ENCODE measurements around the gene SMAD7. TPM values are rescaled to one million over a fixed set of nuclear protein-coding genes. Genes with fewer than 3 reads are reported as not detected.

SMAD7 gene
- total and polyA plus RNA-seq, 10 of the 15 experiments (the other 5 are each of a cell fraction or from before 2014, with no cell fraction given), result 1.3 to 22.5 (median 8.0) TPM

DNA sequence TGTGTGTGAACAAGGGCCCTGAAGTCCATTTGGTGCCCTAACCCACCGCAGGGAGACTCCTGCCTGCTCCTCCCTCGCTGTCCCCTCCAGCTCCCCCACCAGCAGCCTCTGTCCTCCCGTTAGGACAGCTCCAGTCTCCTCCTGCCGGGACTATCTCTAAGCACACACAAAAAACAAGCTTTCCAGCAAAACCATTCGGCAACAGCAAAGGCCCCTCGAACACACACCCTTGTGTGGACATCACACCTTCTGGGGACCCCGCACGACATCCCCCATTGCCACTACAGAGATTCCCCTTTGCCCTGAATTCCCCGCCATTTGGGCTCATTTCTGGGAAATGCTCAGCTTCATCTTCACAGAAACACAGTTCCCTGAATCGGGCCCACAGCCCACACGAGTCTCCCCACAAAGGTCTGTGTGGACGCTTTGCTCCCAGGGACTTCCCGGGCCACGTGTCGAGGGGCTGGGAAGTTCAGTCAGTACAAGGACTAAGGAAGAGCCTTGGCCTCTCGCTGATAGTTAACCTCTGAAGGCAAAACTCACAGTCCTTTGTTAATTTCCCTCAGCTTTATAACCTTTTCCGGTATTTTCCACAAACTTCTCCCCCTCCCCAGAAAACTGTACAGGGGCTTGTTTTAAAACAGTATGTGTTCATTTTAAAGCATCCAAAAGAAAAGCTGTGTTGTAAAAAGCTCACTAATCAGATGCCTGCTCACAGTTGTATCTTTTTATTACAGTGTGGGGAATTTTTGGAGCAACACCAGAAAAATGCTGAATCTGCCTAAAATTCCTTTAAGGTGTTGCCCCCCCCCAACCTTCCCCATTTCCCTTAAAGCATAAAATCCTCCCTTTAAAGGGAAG is 25.9 kb downstream of the SMAD7 start:
- no peak for DNase-seq (ENCODE audit: low read depth, low spot score)
- Histone ChIP-seq H3K4me3 (peak overlapping the region; percentile 51; the same call in 1 of the 2 replicates), H3K27me3 (replicated peaks in 1 of 2; ENCODE audit: control insufficient read depth in 2 of 2, insufficient read depth in 2 of 2, low read length in 1 of 2) (no peaks in the 10 kb centered on the region), H3K9me3 (replicated peaks; ENCODE audit: control insufficient read depth, insufficient read depth, low read length) (no peaks in the 10 kb centered on the region), H2AFZ (ENCODE audit: control insufficient read depth, low read depth, low read length) (peak overlapping the region; percentile 1; the same call in 1 of the 2 replicates), H3K79me2 (ENCODE audit: control insufficient read depth, insufficient read depth, low read length) (peaks cover 79% of the 10 kb centered on the region), H3K9ac (ENCODE audit: control insufficient read depth, insufficient read depth, low read length) (peak overlapping the region; percentile 64), H4K20me1 (ENCODE audit: control insufficient read depth, insufficient read depth) (no peaks in the 10 kb centered on the region), H3K27ac (ENCODE audit: control insufficient read depth, insufficient read depth) (peak overlapping the region; percentile 84), H3K4me1 (ENCODE audit: control insufficient read depth, insufficient read depth, low read length) (peaks cover 56% of the 10 kb centered on the region), H3K36me3 (ENCODE audit: control insufficient read depth in 2 of 2, insufficient read depth in 2 of 2, low read length in 1 of 2) (peaks cover 5 to 33% of the 10 kb centered on the region in 2 experiments; a peak in 3 of 4 replicates), H3K4me2 (ENCODE audit: control insufficient read depth, insufficient read depth) (peak overlapping the region; percentile 89)
- RAD21 ChIA-PET (ENCODE audit: unreplicated experiment), result interaction anchor here (0.9 to 2.6 kb wide), 7 partner anchors 9 to 147 kb away, joined by 3 to 15 read pairs (median 4); no protein-coding TSS in a partner anchor
- no peak for FAIRE-seq
- CTCF ChIA-PET, result interaction anchor here (0.8 to 1.5 kb wide), 10 partner anchors 12 to 214 kb away, joined by 3 to 5 read pairs (median 3); no protein-coding TSS in a partner anchor
- 13% methylated on average over 17 of the region's 17 CpGs for WGBS (ENCODE audit: insufficient coverage, insufficient replicate concordance, low lambda C conversion rate, missing lambda C conversion rate)
- SMC1A ChIA-PET (ENCODE audit: uncharacterized antibody, unreplicated experiment), result interaction anchor here (0.6 to 4.1 kb wide), 13 partner anchors 10 to 238 kb away, joined by 3 to 35 read pairs (median 4); no protein-coding TSS in a partner anchor
- BruUV-seq (replicated peaks), result no TSS peak
- in situ Hi-C loops (cut with MboI), result loop anchor here (25.0 kb wide), 1 partner anchor 1362 kb away; the partner anchor contains the start of genes CXXC1 and MBD1
- ATAC-seq, result no peak
- intact Hi-C loops (cut with micrococcal nuclease; ENCODE audit: unreplicated experiment), result no loop called here
- POLR2A ChIA-PET, result interaction anchor here (0.7 to 1.7 kb wide), 4 partner anchors 23 to 140 kb away, joined by 3 to 5 read pairs (median 4); no protein-coding TSS in a partner anchor
- TF ChIP-seq, protein P1, sequence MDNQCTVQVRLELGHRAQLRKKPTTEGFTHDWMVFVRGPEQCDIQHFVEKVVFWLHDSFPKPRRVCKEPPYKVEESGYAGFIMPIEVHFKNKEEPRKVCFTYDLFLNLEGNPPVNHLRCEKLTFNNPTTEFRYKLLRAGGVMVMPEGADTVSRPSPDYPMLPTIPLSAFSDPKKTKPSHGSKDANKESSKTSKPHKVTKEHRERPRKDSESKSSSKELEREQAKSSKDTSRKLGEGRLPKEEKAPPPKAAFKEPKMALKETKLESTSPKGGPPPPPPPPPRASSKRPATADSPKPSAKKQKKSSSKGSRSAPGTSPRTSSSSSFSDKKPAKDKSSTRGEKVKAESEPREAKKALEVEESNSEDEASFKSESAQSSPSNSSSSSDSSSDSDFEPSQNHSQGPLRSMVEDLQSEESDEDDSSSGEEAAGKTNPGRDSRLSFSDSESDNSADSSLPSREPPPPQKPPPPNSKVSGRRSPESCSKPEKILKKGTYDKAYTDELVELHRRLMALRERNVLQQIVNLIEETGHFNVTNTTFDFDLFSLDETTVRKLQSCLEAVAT (IDR thresholded peaks at IDR 0.05), result 0 out of 2 replicates have a peak, but pooled peaks have one; percentile 14
- TF ChIP-seq SMC3 (IDR thresholded peaks at IDR 0.05; ENCODE audit: borderline replicate concordance, low read length) (peak; percentile 3; the same call in 1 of the 2 replicates), HDGF (IDR thresholded peaks at IDR 0.05) (peak; percentile 69; the same call in 1 of the 2 replicates), RAD51 (IDR thresholded peaks at IDR 0.05) (0 out of 2 replicates have a peak, but pooled peaks have one; percentile 12), EGR1 (IDR thresholded peaks at IDR 0.05; ENCODE audit: borderline replicate concordance in 1 of 2, low read depth in 2 of 2, low read length in 2 of 2) (no peak), IKZF2 (IDR thresholded peaks at IDR 0.05) (peak in 1 of 2 experiments; percentile 42; a peak in 1 of 4 replicates), HDAC6 (IDR thresholded peaks at IDR 0.05; ENCODE audit: unreplicated experiment) (no peak)
- TF ChIP-seq, protein P2, sequence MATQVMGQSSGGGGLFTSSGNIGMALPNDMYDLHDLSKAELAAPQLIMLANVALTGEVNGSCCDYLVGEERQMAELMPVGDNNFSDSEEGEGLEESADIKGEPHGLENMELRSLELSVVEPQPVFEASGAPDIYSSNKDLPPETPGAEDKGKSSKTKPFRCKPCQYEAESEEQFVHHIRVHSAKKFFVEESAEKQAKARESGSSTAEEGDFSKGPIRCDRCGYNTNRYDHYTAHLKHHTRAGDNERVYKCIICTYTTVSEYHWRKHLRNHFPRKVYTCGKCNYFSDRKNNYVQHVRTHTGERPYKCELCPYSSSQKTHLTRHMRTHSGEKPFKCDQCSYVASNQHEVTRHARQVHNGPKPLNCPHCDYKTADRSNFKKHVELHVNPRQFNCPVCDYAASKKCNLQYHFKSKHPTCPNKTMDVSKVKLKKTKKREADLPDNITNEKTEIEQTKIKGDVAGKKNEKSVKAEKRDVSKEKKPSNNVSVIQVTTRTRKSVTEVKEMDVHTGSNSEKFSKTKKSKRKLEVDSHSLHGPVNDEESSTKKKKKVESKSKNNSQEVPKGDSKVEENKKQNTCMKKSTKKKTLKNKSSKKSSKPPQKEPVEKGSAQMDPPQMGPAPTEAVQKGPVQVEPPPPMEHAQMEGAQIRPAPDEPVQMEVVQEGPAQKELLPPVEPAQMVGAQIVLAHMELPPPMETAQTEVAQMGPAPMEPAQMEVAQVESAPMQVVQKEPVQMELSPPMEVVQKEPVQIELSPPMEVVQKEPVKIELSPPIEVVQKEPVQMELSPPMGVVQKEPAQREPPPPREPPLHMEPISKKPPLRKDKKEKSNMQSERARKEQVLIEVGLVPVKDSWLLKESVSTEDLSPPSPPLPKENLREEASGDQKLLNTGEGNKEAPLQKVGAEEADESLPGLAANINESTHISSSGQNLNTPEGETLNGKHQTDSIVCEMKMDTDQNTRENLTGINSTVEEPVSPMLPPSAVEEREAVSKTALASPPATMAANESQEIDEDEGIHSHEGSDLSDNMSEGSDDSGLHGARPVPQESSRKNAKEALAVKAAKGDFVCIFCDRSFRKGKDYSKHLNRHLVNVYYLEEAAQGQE (IDR thresholded peaks at IDR 0.05; ENCODE audit: low read depth, low read length), result no peak
- TF ChIP-seq, protein P3, sequence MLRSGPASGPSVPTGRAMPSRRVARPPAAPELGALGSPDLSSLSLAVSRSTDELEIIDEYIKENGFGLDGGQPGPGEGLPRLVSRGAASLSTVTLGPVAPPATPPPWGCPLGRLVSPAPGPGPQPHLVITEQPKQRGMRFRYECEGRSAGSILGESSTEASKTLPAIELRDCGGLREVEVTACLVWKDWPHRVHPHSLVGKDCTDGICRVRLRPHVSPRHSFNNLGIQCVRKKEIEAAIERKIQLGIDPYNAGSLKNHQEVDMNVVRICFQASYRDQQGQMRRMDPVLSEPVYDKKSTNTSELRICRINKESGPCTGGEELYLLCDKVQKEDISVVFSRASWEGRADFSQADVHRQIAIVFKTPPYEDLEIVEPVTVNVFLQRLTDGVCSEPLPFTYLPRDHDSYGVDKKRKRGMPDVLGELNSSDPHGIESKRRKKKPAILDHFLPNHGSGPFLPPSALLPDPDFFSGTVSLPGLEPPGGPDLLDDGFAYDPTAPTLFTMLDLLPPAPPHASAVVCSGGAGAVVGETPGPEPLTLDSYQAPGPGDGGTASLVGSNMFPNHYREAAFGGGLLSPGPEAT (IDR thresholded peaks at IDR 0.05; ENCODE audit: low read depth), result peak; percentile 42; the same call in 1 of the 2 replicates
